GM12865 (cell line): ENCODE results near the gene TMEM269.

Experiments
- DNase-seq: peaks from one replicate; pipeline ENCODE4 v3.0.0; 2010; ENCODE audit warnings: low read depth
- H3K4me3 ChIP-seq: 2 replicates; pipeline ENCODE4 v1.5.1; 2011; ENCODE audit warnings: mild to moderate bottlenecking, low read depth, low read length, control low read depth
- TF ChIP-seq, protein P1 (sequence below): IDR thresholded peaks from 2 replicates; pipeline ENCODE4 v1.5.1; 2011; ENCODE audit warnings: low read length, control low read depth, low read depth, inconsistent platforms; ENCODE audit not compliant: insufficient read depth; ENCODE audit errors: missing control alignments

TMEM269 gene

DNA sequence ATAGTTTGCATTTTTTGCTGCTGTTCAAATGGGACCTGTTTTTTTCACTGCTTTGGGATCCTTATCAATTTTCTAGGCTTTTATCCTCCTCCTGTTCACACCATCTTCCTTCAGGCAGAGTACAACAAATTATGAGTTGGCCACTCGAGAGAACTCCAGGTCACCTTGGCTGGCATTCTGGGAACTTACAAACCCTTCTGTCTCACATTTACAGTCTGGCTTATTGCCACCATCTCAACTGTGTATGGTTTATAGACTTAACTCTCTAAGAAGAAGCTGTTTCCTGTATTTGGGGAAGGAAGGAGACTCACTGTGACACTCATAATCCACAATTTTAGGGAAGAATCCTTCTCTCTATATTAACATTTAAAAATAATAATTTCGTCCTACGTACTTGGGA is 56.2 kb downstream of the TMEM269 start:
- no peak for DNase-seq
- H3K4me3 ChIP-seq, result no peak overlapping the region

GRCh38 chr1:42841440-42842147 is 56.8 kb downstream of the TMEM269 start:
- H3K4me3 ChIP-seq, result no peak overlapping the region
- no peak for DNase-seq
- TF ChIP-seq, protein P1, sequence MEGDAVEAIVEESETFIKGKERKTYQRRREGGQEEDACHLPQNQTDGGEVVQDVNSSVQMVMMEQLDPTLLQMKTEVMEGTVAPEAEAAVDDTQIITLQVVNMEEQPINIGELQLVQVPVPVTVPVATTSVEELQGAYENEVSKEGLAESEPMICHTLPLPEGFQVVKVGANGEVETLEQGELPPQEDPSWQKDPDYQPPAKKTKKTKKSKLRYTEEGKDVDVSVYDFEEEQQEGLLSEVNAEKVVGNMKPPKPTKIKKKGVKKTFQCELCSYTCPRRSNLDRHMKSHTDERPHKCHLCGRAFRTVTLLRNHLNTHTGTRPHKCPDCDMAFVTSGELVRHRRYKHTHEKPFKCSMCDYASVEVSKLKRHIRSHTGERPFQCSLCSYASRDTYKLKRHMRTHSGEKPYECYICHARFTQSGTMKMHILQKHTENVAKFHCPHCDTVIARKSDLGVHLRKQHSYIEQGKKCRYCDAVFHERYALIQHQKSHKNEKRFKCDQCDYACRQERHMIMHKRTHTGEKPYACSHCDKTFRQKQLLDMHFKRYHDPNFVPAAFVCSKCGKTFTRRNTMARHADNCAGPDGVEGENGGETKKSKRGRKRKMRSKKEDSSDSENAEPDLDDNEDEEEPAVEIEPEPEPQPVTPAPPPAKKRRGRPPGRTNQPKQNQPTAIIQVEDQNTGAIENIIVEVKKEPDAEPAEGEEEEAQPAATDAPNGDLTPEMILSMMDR, result no peak

More for the DNA sequence above, 56.2 kb downstream of the TMEM269 start:
- TF ChIP-seq, protein P1, result no peak

DNA sequence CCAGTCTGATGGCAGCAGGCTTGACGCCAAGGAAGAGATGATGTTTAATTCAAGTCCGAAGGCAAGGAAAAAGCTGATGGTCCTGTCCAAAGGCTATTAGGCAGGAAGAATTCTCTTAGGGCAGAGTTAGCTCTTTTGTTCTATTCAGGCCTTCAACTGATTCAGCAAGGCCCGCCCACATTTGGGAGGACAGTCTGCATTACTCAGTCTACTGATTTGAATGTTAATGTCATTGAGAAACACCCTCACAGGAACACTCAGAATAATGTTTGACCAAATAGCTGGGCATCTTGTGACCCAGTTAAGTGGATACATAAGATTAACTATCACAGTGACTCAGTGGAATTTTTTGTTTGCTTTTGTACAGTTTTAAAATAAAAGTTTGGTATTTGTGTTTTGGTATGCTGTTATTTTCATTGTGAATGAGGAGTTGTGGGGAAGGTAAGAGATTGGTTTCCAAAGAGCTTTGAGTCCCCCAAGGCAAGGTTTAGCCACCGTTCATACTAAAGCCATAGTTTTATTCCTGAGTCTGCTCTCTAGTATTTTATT is 59.9 kb downstream of the TMEM269 start:
- H3K4me3 ChIP-seq, result no peak overlapping the region
- no peak for DNase-seq
- TF ChIP-seq, protein P1, result no peak

DNA sequence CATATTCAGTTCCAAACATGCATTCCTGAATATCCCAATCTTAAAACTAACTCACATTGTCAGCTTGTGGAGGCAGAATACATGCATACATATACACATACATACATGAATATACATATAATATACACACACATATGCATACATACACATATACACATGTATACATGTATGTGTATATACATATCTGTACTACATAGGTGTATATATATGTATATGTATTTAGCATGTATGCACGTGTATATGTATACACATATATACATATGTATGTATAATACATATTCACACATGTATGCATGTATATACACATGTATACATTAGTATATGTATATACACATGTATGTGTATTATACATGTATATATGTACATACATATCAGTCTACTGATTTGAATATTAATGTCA is 60.4 kb downstream of the TMEM269 start:
- peak overlapping the region; percentile 92 for H3K4me3 ChIP-seq
- TF ChIP-seq, protein P1, result no peak
- DNase-seq, result no peak

DNA sequence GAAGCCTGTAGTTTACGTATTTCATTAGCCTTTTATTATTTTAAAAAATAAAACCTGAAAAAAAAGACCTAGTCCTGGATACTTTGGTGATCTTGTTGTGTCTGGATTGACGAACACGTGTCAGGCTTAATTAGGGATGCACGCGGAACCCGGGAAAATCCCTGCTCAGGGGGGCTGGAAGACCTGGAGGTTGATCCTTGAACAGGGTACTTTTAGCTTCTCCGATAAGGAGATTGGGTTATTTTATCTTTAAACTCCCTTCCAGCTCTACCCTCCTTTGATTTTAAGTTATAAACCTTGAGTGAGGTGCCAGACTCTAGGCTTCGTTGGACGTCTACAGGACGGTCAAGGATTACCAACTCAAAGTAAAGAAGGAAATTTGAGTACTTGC is 61.1 kb downstream of the TMEM269 start:
- TF ChIP-seq, protein P1, result no peak
- DNase-seq, result no peak

GRCh38 chr1:42846257-42847110 is 61.7 kb downstream of the TMEM269 start, which contains the start of gene ZNF691:
Gene ZNF691 (plus strand): TSS chr1:42846613. CDS start chr1:42849659, 3,046 bp downstream.
- peak; percentile 98 for DNase-seq
- TF ChIP-seq, protein P1, result peak; percentile 44
- peak within 1 kb of the TSS; percentile 92 for H3K4me3 ChIP-seq

More for the DNA sequence above, 61.1 kb downstream of the TMEM269 start:
- peak overlapping the region; percentile 92 for H3K4me3 ChIP-seq
